ENCODE results near the gene BTLA. TPM values are rescaled to one million over a fixed set of nuclear protein-coding genes. Genes with fewer than 3 reads are reported as not detected.
"Not testable (repeated sequence)": the region's sequence is repeated elsewhere in the genome, so short reads cannot be mapped to it uniquely, and the experiment has no call there.

The BTLA gene
- total RNA-seq, 4 donors from 2014 or later, result 0.22 to 0.57 (median 0.41) TPM; not detected in 1

DNA sequence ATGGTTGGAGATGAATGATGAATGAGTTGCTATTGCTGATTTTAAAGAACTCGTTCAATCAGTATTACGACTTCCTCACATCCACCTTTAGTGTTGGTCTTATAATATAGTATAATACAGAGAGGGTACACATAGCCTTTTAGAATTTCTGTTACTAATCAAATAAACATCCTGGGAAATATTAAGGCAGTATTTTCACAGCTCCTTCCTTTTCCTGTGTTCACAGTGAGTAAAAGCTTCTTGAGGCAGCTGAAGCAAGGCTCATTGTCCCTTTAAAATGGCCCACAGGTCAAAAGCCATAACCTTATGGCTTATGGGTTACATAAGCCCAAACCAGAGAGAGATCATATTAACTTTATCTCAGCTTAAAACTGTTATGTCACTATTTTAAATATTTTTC lies 1.3 kb upstream of the BTLA start:
- Histone ChIP-seq H3K27ac (no peak overlapping the region), H3K4me1 (no peaks in the 10 kb centered on the region), H3K4me3 (no peak overlapping the region), H3K9me3 (no peaks in the 10 kb centered on the region), H3K27me3 (no peaks in the 10 kb centered on the region), H3K36me3 (no peaks in the 10 kb centered on the region)
- intact Hi-C loops (cut with DNase I), result no loop called here
- no peak for DNase-seq
- 74 to 91% methylated on average over 2 of the region's 2 CpGs for WGBS, 2 donors
- TF ChIP-seq, protein P1, sequence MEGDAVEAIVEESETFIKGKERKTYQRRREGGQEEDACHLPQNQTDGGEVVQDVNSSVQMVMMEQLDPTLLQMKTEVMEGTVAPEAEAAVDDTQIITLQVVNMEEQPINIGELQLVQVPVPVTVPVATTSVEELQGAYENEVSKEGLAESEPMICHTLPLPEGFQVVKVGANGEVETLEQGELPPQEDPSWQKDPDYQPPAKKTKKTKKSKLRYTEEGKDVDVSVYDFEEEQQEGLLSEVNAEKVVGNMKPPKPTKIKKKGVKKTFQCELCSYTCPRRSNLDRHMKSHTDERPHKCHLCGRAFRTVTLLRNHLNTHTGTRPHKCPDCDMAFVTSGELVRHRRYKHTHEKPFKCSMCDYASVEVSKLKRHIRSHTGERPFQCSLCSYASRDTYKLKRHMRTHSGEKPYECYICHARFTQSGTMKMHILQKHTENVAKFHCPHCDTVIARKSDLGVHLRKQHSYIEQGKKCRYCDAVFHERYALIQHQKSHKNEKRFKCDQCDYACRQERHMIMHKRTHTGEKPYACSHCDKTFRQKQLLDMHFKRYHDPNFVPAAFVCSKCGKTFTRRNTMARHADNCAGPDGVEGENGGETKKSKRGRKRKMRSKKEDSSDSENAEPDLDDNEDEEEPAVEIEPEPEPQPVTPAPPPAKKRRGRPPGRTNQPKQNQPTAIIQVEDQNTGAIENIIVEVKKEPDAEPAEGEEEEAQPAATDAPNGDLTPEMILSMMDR (IDR thresholded peaks at IDR 0.05), result no peak
- no peak for TF ChIP-seq POLR2A (IDR thresholded peaks at IDR 0.05)

DNA sequence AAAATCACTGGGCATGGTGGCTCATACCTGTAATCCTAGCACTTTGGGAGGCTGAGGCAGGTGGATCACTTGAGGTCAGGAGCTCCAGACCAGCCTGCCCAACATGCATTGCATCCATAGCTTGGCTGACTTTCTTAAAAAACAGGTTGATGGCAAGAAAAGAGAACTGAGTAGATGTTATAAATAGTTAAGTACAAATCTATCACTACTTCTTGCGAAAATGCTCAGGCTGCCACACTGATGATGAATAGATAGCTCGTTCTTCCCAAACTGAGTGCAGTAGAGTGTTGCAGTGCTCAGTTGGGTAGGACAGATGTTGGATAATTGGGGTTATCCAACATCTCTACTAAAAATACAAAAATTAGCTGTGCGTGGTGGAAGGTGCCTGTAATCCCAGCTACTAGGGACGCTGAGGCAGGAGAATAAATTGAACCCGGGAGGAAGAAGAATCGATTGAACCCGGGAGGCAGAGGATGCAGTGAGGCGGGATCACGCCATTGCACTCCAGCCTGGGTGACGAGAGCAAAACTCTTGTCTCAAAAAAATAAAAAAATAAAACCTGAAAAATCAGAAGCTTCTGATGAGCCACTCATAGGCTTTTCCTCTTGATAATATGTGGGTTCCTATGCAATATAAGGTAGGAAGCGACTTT lies 1.2 kb downstream of the BTLA start:
- Histone ChIP-seq H3K36me3 (no peaks in the 10 kb centered on the region), H3K4me3 (peak overlapping the region in 2 of 4 donors; percentile 21 to 40), H3K4me1 (no peaks in the 10 kb centered on the region), H3K9me3 (no peaks in the 10 kb centered on the region), H3K27me3 (no peaks in the 10 kb centered on the region), H3K27ac (no peak overlapping the region)
- no peak for TF ChIP-seq POLR2A (IDR thresholded peaks at IDR 0.05)
- TF ChIP-seq, protein P1 (IDR thresholded peaks at IDR 0.05), result no peak
- 87 to 88% methylated on average over 11 of the region's 11 CpGs for WGBS, 2 donors
- intact Hi-C loops (cut with DNase I), result no loop called here
- DNase-seq, result no peak

DNA sequence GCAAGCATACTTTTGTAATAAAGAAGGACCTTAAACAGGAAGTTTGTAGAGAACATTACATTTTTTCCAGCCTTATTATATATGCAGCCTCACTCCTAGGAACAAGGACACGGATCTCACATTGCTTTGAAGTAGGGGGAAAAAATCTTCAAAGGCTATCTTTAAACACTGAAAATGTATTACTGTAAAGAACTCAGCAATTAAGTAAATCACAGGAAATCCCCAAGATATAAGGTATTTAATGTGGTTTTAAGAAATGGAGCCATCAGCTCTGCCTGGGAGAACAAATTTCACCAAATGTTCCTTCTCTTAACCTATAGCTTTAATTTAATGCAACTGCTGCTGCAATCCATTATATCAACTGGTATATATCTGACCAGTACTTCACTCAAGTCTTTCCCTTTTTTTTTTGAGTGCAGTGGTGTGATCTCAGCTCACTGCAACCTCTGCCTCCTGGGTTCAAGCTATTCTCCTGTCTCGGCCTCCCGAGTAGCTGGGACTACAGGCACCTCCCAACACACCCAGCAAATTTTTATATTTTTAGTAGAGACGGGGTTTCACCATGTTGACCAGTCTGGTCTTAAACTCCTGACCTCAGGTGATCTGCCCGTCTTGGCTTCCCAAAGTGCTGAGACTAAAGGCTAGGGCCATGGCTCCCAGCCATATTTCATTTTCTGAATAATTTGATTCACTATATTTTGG lies 2.8 kb downstream of the BTLA start:
- no peaks in the 10 kb centered on the region for H3K36me3 ChIP-seq
- no peak for TF ChIP-seq POLR2A (IDR thresholded peaks at IDR 0.05)
- TF ChIP-seq, protein P1 (IDR thresholded peaks at IDR 0.05), result no peak
- 80 to 82% methylated on average over 5 of the region's 5 CpGs for WGBS, 2 donors
- no peak overlapping the region for H3K27ac ChIP-seq
- intact Hi-C loops (cut with DNase I), result no loop called here
- H3K4me1 ChIP-seq, result no peaks in the 10 kb centered on the region
- no peaks in the 10 kb centered on the region for H3K9me3 ChIP-seq
- DNase-seq, result no peak
- no peaks in the 10 kb centered on the region for H3K27me3 ChIP-seq
- no peak overlapping the region for H3K4me3 ChIP-seq

DNA sequence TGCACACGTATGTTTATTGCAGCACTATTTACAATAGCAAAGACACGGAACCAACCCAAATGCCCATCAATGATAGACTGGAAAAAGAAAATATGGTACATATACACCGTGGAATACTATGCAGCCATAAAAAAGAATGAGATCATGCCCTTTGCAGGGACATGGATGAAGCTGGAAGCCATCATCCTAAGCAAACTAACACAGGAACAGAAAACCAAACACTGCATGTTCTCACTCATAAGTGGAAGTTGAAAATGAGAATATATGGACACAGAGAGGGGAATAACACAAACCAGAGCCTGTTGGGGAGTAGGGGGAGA lies 4.9 kb downstream of the BTLA start:
- H3K27me3 ChIP-seq; H3K9me3 ChIP-seq; DNase-seq; H3K4me1 ChIP-seq; H3K36me3 ChIP-seq; H3K27ac ChIP-seq; intact Hi-C loops (cut with DNase I); H3K4me3 ChIP-seq: not testable (repeated sequence)
- 84 to 86% methylated on average over 3 of the region's 3 CpGs for WGBS, 2 donors

DNA sequence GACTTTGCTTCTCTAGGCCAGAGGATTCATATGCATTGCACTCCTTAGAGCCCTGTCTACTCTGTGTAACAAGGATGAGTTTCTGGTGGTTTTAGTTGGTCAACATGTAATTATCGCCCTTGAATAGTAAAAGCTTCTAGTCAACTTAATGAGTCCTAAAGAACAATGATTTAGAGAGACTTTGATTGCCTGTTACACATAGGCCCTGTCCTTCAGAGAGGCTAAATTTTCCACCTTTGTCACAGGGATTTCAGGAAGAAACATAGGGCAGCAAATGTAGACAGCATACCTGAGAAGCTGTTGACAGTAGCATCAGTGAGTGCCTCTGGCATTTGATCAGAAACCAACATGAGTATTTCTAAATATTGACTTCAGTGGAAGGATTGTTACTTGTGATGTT lies 7.1 kb downstream of the BTLA start:
- TF ChIP-seq, protein P1 (IDR thresholded peaks at IDR 0.05), result no peak
- TF ChIP-seq POLR2A (IDR thresholded peaks at IDR 0.05), result no peak
- Histone ChIP-seq H3K4me1 (no peaks in the 10 kb centered on the region), H3K9me3 (no peaks in the 10 kb centered on the region), H3K36me3 (no peaks in the 10 kb centered on the region), H3K4me3 (no peak overlapping the region), H3K27me3 (no peaks in the 10 kb centered on the region), H3K27ac (no peak overlapping the region)
- WGBS, 2 donors, result 90 to 100% methylated on average over 1 of the region's 1 CpG
- intact Hi-C loops (cut with DNase I), result no loop called here
- DNase-seq, result no peak
